GM12864 (cell line): ENCODE results near the gene ACSL6.
A peak's percentile ranks its signal among the peaks of the same experiment; 100 is the strongest.

ENCODE experiments used
- DNase-seq: peaks from one replicate; pipeline ENCODE4 v3.0.0-alpha.2; 2011; ENCODE audit warnings: low read depth
- H3K4me3 ChIP-seq: 2 replicates; pipeline ENCODE4 v1.5.1; 2011; ENCODE audit warnings: mild to moderate bottlenecking, low read depth, low read length, control low read depth
- TF ChIP-seq, protein P1 (sequence below): IDR thresholded peaks from 2 replicates; pipeline ENCODE4 v1.5.1; 2011; ENCODE audit warnings: low read depth, mild to moderate bottlenecking, moderate library complexity, low read length, control low read depth, inconsistent platforms; ENCODE audit errors: missing control alignments

The ACSL6 gene, protein sequence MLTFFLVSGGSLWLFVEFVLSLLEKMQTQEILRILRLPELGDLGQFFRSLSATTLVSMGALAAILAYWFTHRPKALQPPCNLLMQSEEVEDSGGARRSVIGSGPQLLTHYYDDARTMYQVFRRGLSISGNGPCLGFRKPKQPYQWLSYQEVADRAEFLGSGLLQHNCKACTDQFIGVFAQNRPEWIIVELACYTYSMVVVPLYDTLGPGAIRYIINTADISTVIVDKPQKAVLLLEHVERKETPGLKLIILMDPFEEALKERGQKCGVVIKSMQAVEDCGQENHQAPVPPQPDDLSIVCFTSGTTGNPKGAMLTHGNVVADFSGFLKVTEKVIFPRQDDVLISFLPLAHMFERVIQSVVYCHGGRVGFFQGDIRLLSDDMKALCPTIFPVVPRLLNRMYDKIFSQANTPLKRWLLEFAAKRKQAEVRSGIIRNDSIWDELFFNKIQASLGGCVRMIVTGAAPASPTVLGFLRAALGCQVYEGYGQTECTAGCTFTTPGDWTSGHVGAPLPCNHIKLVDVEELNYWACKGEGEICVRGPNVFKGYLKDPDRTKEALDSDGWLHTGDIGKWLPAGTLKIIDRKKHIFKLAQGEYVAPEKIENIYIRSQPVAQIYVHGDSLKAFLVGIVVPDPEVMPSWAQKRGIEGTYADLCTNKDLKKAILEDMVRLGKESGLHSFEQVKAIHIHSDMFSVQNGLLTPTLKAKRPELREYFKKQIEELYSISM

DNA sequence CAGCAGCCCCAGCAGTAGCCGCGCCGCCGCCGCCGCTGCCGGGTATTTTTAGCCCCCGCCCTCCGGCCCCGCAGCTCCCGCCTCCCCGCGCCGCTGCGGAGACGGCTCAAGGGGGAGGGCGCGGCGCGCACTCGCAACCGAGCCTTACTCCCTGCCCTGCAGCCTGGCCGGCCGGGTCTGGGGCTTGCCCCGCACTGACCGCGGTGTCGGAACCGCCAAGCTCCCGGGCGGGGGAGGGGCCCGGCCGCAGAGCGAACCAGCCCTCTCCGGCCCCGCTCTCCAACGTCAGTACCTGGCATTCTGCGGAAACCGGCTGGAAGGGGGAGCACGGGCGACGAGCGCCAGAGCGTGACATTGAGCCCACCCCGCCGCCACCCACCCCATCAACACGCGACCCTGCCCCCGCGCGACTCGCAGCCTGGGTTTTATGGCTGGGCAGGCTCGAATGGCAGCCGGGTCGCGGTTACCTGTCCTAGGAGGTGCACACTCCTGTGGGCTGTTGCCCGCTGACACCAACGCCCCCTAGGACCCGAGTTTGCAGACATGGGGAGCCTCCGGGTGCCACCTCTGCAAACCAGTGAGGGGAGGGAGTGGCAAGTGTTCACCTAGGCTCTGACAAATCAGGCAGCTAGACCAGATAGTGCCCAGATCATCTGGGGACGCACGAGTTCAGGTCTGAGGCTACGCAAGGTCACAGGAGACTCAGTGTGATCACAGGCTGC is at the start of gene ACSL6:
Gene ACSL6, minus strand, starts transcription at position 37 of the 722 bp plus-strand sequence. CDS start 105 bp downstream, outside the sequence.
- TF ChIP-seq, protein P1, sequence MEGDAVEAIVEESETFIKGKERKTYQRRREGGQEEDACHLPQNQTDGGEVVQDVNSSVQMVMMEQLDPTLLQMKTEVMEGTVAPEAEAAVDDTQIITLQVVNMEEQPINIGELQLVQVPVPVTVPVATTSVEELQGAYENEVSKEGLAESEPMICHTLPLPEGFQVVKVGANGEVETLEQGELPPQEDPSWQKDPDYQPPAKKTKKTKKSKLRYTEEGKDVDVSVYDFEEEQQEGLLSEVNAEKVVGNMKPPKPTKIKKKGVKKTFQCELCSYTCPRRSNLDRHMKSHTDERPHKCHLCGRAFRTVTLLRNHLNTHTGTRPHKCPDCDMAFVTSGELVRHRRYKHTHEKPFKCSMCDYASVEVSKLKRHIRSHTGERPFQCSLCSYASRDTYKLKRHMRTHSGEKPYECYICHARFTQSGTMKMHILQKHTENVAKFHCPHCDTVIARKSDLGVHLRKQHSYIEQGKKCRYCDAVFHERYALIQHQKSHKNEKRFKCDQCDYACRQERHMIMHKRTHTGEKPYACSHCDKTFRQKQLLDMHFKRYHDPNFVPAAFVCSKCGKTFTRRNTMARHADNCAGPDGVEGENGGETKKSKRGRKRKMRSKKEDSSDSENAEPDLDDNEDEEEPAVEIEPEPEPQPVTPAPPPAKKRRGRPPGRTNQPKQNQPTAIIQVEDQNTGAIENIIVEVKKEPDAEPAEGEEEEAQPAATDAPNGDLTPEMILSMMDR, result no peak
- H3K4me3 ChIP-seq, result peak within 1 kb of the TSS; percentile 42
- DNase-seq, result no peak

DNA sequence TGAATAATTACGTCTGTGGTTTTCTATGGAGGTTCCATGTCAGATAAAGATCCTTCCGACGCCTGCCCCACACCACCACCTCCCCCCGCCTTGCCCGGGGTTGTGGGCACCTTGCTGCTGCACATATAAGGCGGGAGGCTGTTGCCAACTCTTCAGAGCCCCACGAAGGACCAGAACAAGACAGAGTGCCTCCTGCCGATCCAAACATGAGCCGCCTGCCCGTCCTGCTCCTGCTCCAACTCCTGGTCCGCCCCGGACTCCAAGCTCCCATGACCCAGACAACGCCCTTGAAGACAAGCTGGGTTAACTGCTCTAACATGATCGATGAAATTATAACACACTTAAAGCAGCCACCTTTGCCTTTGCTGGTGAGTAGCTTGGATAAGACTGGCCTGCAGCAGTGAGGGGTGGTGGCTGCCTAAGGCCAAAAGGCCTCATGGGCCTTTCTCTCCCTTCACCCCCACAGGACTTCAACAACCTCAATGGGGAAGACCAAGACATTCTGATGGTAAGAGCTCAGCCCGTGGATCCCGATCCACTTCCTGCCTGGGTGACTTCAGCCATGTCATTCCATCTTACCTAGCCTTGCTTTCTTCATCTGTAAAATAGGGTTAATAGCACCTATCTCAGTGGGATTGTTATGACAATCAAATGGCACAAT is 49.2 kb upstream of the ACSL6 start, which contains the start of gene IL3:
Gene IL3, plus strand, starts transcription at position 155 of the 661 bp plus-strand sequence. Its CDS starts 52 bp downstream, at position 207.
- DNase-seq, result no peak
- TF ChIP-seq, protein P1, result no peak
- no peak within 1 kb of the TSS for H3K4me3 ChIP-seq

DNA sequence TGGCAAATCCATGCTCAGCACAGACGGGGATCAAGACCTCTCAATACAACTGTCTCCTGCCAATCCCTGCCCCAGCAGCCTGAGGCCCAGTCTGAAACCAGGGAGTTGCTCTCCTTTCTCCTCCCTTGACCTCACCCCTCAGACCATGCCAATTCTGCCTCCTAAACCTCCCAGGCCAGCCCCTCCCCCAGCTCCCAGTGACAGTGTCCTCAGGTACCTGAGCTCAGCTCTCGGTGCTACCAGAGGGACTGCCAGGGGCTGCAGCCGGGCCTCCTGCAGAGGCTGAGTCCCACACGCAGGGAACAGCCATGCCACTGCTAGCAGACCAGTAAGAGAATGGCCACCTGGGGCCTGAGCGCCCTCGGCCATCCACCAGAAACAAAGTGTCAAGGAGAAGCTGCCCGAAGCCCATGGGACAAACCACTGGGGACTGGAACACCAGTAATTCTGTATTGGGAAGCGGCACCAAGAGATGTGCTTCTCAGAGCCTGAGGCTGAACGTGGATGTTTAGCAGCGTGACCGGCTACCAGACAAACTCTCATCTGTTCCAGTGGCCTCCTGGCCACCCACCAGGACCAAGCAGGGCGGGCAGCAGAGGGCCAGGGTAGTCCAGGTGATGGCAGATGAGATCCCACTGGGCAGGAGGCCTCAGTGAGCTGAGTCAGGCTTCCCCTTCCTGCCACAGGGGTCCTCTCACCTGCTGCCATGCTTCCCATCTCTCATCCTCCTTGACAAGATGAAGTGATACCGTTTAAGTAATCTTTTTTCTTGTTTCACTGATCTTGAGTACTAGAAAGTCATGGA is 48.4 kb upstream of the ACSL6 start:
- TF ChIP-seq, protein P1, result no peak
- no peak for DNase-seq
- H3K4me3 ChIP-seq, result no peak overlapping the region

DNA sequence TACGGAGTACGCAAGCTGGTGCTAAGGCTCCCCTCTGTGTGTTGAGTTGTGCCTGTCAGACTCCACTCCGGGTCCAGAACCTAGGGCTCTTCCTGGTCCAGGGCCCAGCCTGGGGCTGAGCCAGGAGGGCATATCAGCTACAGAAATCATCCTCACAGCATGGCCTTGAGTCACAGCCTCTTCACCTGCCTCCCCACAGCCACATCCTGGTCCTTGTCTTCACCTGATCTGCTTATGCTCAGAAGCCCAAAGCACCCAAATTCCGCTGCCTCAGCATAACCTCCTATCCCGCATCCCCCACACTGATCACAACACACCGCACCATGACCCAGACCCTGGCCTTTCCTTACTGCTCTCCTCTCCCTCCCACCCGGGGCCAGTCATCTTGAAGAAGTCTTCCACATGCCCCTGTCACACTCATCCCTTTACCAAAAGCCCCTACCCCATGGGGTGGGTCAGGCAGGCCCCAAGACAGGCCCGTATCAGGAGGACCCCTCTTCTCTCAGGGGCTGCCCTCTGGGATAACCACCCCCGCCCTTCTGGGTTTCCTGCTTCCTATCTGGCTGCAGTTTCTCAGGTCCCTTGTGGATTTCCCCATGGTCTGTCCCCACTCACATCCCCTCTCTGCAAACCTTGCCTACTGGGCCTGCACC is 47.7 kb upstream of the ACSL6 start:
- TF ChIP-seq, protein P1, result no peak
- H3K4me3 ChIP-seq, result no peak overlapping the region
- no peak for DNase-seq

DNA sequence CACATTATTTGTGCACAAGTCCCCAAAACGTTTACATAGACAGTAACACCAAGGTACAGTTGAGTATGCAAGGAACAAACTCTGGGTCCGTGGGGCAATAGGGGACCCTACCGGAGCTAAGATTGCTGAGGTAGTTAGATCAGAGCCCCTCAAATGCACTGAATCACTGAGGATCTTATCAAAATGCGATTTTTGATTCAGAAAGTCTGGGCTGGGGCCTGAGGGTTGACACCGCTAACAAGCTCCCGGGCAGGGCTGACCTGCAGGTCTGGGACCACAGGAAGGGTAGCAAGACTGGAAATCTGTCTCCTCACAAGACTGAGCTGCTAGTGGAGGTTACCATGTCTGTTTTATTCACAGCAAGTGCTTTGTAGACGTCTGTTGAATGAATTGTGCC is 47.2 kb upstream of the ACSL6 start:
- TF ChIP-seq, protein P1, result no peak
- no peak for DNase-seq

More for the DNA sequence above, 47.2 kb upstream of the ACSL6 start:
- no peak overlapping the region for H3K4me3 ChIP-seq
